H1 (cell line): ENCODE results near the gene ABTB1. TPM values are rescaled to one million over a fixed set of nuclear protein-coding genes. Genes with fewer than 3 reads are reported as not detected.

Experiments
- GTF2F1 ChIP-seq: IDR thresholded peaks from 2 replicates; pipeline ENCODE4 v1.6.1; 2012; ENCODE audit warnings: low read depth, low read length, improper control_type of control experiment, borderline replicate concordance
- RFX5 ChIP-seq: IDR thresholded peaks from 2 replicates; pipeline ENCODE4 v1.6.1; 2011; ENCODE audit warnings: low read depth, low read length, improper control_type of control experiment, borderline replicate concordance
- USF2 ChIP-seq: IDR thresholded peaks from 2 replicates; pipeline ENCODE4 v1.6.1; 2011; ENCODE audit warnings: low read length, improper control_type of control experiment
- polyA plus RNA-seq, 7 experiments: library from polyadenylated mRNA; depleted of rRNA in 3 of 7; stranded (reverse) in 5 of 7; unstranded in 2 of 7; fragments of >200 nt in 5 of 7; fragments of 200-250 nt in 2 of 7; gene quantifications; 1 replicate in 5 of 7; 2 replicates in 1 of 7; 4 replicates in 1 of 7; pipeline versions ENCODE4 v1.2.1 to v1.2.3, GENCODE V29; 2011 to 2013; ENCODE audit warnings: missing spikeins in 2 of 7, mixed read lengths in 2 of 7
- total RNA-seq: library from RNA; stranded (reverse); fragmentation: NEBNext Ultra II Directional; extraction: Animal tissue kit (Norgen Biotek cat#: 25700); gene quantifications from 2 replicates; pipeline ENCODE4 v1.2.1, GENCODE V29; 2021

ABTB1 gene
- total and polyA plus RNA-seq, 2 of the 8 experiments (the other 6 are each of a cell fraction or from before 2014, with no cell fraction given) = 7.1 to 9.4 TPM

- TF ChIP-seq GTF2F1 = no peak
- TF ChIP-seq RFX5 = no peak
- no peak for TF ChIP-seq USF2
Observed at GRCh38 chr3:127706312-127706711, 33.6 kb downstream of the ABTB1 start (continued).
